Measurements from ENCODE around the gene PNMA6F.

The PNMA6F gene

GRCh38 chrX:153321381-153322124 lies at the start of gene PNMA6F:
PNMA6F (minus strand) TSS chrX:153321767; CDS start chrX:153320674, 1,093 bp downstream.
- H3K36me3 ChIP-seq (ENCODE audit: control insufficient read depth, insufficient read depth, low read length), result no peaks in the 10 kb centered on the region
- no peak within 1 kb of the TSS for H3K9ac ChIP-seq (ENCODE audit: low read depth, low read length)
- peaks cover 7% of the 10 kb centered on the region for H3K27me3 ChIP-seq (ENCODE audit: control insufficient read depth, insufficient read depth, low read length)
- peak within 1 kb of the TSS; percentile 46 for H3K4me3 ChIP-seq (ENCODE audit: low read depth, low read length)
- H3K4me1 ChIP-seq (ENCODE audit: control insufficient read depth, insufficient read depth, low read length), result no peaks in the 10 kb centered on the region
- H3K9me3 ChIP-seq (ENCODE audit: control insufficient read depth, insufficient read depth, low read length), result no peaks in the 10 kb centered on the region

- no peak overlapping the region for H3K9ac ChIP-seq (ENCODE audit: low read depth, low read length)
- H3K4me3 ChIP-seq (ENCODE audit: low read depth, low read length), result no peak overlapping the region
- H3K4me1 ChIP-seq (ENCODE audit: control insufficient read depth, insufficient read depth, low read length), result no peaks in the 10 kb centered on the region
- no peaks in the 10 kb centered on the region for H3K36me3 ChIP-seq (ENCODE audit: control insufficient read depth, insufficient read depth, low read length)
- no peaks in the 10 kb centered on the region for H3K27me3 ChIP-seq (ENCODE audit: control insufficient read depth, insufficient read depth, low read length)
- no peaks in the 10 kb centered on the region for H3K9me3 ChIP-seq (ENCODE audit: control insufficient read depth, insufficient read depth, low read length)
Measured at GRCh38 chrX:153371256-153371655, 49.7 kb upstream of the PNMA6F start.

GRCh38 chrX:153370293-153371055 lies 48.9 kb upstream of the PNMA6F start:
- Histone ChIP-seq H3K4me1 (ENCODE audit: control insufficient read depth, insufficient read depth, low read length) (no peaks in the 10 kb centered on the region), H3K9ac (ENCODE audit: low read depth, low read length) (no peak overlapping the region), H3K27me3 (ENCODE audit: control insufficient read depth, insufficient read depth, low read length) (no peaks in the 10 kb centered on the region), H3K36me3 (ENCODE audit: control insufficient read depth, insufficient read depth, low read length) (no peaks in the 10 kb centered on the region), H3K9me3 (ENCODE audit: control insufficient read depth, insufficient read depth, low read length) (no peaks in the 10 kb centered on the region), H3K4me3 (ENCODE audit: low read depth, low read length) (no peak overlapping the region)

- Histone ChIP-seq H3K4me3 (ENCODE audit: low read depth, low read length) (no peak overlapping the region), H3K9ac (ENCODE audit: low read depth, low read length) (no peak overlapping the region), H3K9me3 (ENCODE audit: control insufficient read depth, insufficient read depth, low read length) (peaks cover 4% of the 10 kb centered on the region), H3K36me3 (ENCODE audit: control insufficient read depth, insufficient read depth, low read length) (no peaks in the 10 kb centered on the region), H3K4me1 (ENCODE audit: control insufficient read depth, insufficient read depth, low read length) (no peaks in the 10 kb centered on the region), H3K27me3 (ENCODE audit: control insufficient read depth, insufficient read depth, low read length) (no peaks in the 10 kb centered on the region)
Measured at GRCh38 chrX:153366878-153367538, 45.4 kb upstream of the PNMA6F start.

GRCh38 chrX:153366119-153366518 lies 44.6 kb upstream of the PNMA6F start:
- Histone ChIP-seq H3K4me3 (ENCODE audit: low read depth, low read length) (no peak overlapping the region), H3K4me1 (ENCODE audit: control insufficient read depth, insufficient read depth, low read length) (no peaks in the 10 kb centered on the region), H3K36me3 (ENCODE audit: control insufficient read depth, insufficient read depth, low read length) (no peaks in the 10 kb centered on the region), H3K9ac (ENCODE audit: low read depth, low read length) (no peak overlapping the region), H3K27me3 (ENCODE audit: control insufficient read depth, insufficient read depth, low read length) (no peaks in the 10 kb centered on the region), H3K9me3 (ENCODE audit: control insufficient read depth, insufficient read depth, low read length) (peaks cover 4% of the 10 kb centered on the region)

GRCh38 chrX:153365670-153366069 lies 44.1 kb upstream of the PNMA6F start:
- no peaks in the 10 kb centered on the region for H3K4me1 ChIP-seq (ENCODE audit: control insufficient read depth, insufficient read depth, low read length)
- H3K36me3 ChIP-seq (ENCODE audit: control insufficient read depth, insufficient read depth, low read length), result no peaks in the 10 kb centered on the region
- H3K27me3 ChIP-seq (ENCODE audit: control insufficient read depth, insufficient read depth, low read length), result no peaks in the 10 kb centered on the region

GRCh38 chrX:153361781-153362397 lies 40.3 kb upstream of the PNMA6F start:
- Histone ChIP-seq H3K4me3 (ENCODE audit: low read depth, low read length) (no peak overlapping the region), H3K27me3 (ENCODE audit: control insufficient read depth, insufficient read depth, low read length) (no peaks in the 10 kb centered on the region), H3K9me3 (ENCODE audit: control insufficient read depth, insufficient read depth, low read length) (peaks cover 4% of the 10 kb centered on the region), H3K36me3 (ENCODE audit: control insufficient read depth, insufficient read depth, low read length) (no peaks in the 10 kb centered on the region), H3K4me1 (ENCODE audit: control insufficient read depth, insufficient read depth, low read length) (no peaks in the 10 kb centered on the region), H3K9ac (ENCODE audit: low read depth, low read length) (no peak overlapping the region)

More at GRCh38 chrX:153365670-153366069, 44.1 kb upstream of the PNMA6F start:
- Histone ChIP-seq H3K4me3 (ENCODE audit: low read depth, low read length) (no peak overlapping the region), H3K9ac (ENCODE audit: low read depth, low read length) (no peak overlapping the region), H3K9me3 (ENCODE audit: control insufficient read depth, insufficient read depth, low read length) (peaks cover 4% of the 10 kb centered on the region)

- Histone ChIP-seq H3K9me3 (ENCODE audit: control insufficient read depth, insufficient read depth, low read length) (peaks cover 4% of the 10 kb centered on the region), H3K4me1 (ENCODE audit: control insufficient read depth, insufficient read depth, low read length) (no peaks in the 10 kb centered on the region), H3K36me3 (ENCODE audit: control insufficient read depth, insufficient read depth, low read length) (peaks cover 3% of the 10 kb centered on the region), H3K27me3 (ENCODE audit: control insufficient read depth, insufficient read depth, low read length) (no peaks in the 10 kb centered on the region), H3K4me3 (ENCODE audit: low read depth, low read length) (no peak overlapping the region), H3K9ac (ENCODE audit: low read depth, low read length) (no peak overlapping the region)
Measured at GRCh38 chrX:153357877-153358276, 36.3 kb upstream of the PNMA6F start.

GRCh38 chrX:153353416-153353815 lies 31.8 kb upstream of the PNMA6F start:
- no peaks in the 10 kb centered on the region for H3K27me3 ChIP-seq (ENCODE audit: control insufficient read depth, insufficient read depth, low read length)
- no peak overlapping the region for H3K4me3 ChIP-seq (ENCODE audit: low read depth, low read length)
- H3K4me1 ChIP-seq (ENCODE audit: control insufficient read depth, insufficient read depth, low read length), result no peaks in the 10 kb centered on the region
- H3K36me3 ChIP-seq (ENCODE audit: control insufficient read depth, insufficient read depth, low read length), result peaks cover 3% of the 10 kb centered on the region
- H3K9ac ChIP-seq (ENCODE audit: low read depth, low read length), result no peak overlapping the region
- peaks cover 3% of the 10 kb centered on the region for H3K9me3 ChIP-seq (ENCODE audit: control insufficient read depth, insufficient read depth, low read length)

GRCh38 chrX:153352858-153353257 lies 31.3 kb upstream of the PNMA6F start:
- H3K9ac ChIP-seq (ENCODE audit: low read depth, low read length), result no peak overlapping the region
- H3K4me1 ChIP-seq (ENCODE audit: control insufficient read depth, insufficient read depth, low read length), result no peaks in the 10 kb centered on the region
- H3K9me3 ChIP-seq (ENCODE audit: control insufficient read depth, insufficient read depth, low read length), result peaks cover 3% of the 10 kb centered on the region
- H3K4me3 ChIP-seq (ENCODE audit: low read depth, low read length), result no peak overlapping the region
- H3K27me3 ChIP-seq (ENCODE audit: control insufficient read depth, insufficient read depth, low read length), result no peaks in the 10 kb centered on the region
- H3K36me3 ChIP-seq (ENCODE audit: control insufficient read depth, insufficient read depth, low read length), result peaks cover 3% of the 10 kb centered on the region

- H3K4me3 ChIP-seq (ENCODE audit: low read depth, low read length), result no peak overlapping the region
- peaks cover 3% of the 10 kb centered on the region for H3K9me3 ChIP-seq (ENCODE audit: control insufficient read depth, insufficient read depth, low read length)
- no peaks in the 10 kb centered on the region for H3K27me3 ChIP-seq (ENCODE audit: control insufficient read depth, insufficient read depth, low read length)
- no peak overlapping the region for H3K9ac ChIP-seq (ENCODE audit: low read depth, low read length)
- no peaks in the 10 kb centered on the region for H3K4me1 ChIP-seq (ENCODE audit: control insufficient read depth, insufficient read depth, low read length)
- H3K36me3 ChIP-seq (ENCODE audit: control insufficient read depth, insufficient read depth, low read length), result peaks cover 8% of the 10 kb centered on the region
Measured at GRCh38 chrX:153351981-153352380, 30.4 kb upstream of the PNMA6F start.
